ENCODE results near the gene ERCC8. TPM values are rescaled to one million over a fixed set of nuclear protein-coding genes. Genes with fewer than 3 reads are reported as not detected.

Gene ERCC8
- total RNA-seq, 1 experiment from 2014 or later = 14.4 TPM

DNA sequence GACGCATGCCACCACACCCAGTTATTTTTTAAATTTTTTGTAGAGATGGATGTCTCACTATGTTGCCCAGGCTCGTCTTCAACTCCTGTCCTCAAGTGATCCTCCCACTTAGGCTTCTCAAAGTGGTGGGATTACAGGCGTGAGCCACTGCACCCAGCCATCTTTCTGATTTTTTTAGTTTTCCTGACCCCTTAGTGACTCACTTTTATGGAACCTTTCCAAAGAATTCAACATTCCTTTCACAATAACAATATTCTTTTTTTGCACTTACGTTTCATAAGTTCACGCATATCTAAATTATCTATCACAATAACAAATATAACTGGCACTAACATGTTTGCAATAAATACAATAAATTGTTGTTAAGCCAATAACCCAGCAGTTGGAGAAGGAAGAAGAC, 109.3 kb downstream of the ERCC8 start:
- H3K4me1 ChIP-seq (ENCODE audit: control insufficient read depth, insufficient read depth, low read length) = no peaks in the 10 kb centered on the region
- no TSS peak for BruUV-seq (replicated peaks)
- H3K27me3 ChIP-seq (ENCODE audit: control insufficient read depth, insufficient read depth, low read length) = 0 out of 2 replicates have a peak, but pooled peaks cover under 1% of the 10 kb centered on the region
- ATAC-seq = no peak
- DNase-seq (ENCODE audit: low read depth, low spot score) = no peak
- H3K4me3 ChIP-seq (ENCODE audit: low read depth in 2 of 2, low read length in 2 of 2) = no peak overlapping the region
- in situ Hi-C loops (cut with HindIII; ENCODE audit: low pct_unique_long_range_greater_than_20kb, low sequenced_read_pairs) = no loop called here
- intact Hi-C loops (cut with micrococcal nuclease; ENCODE audit: unreplicated experiment) = no loop called here
- no peaks in the 10 kb centered on the region for H3K36me3 ChIP-seq (ENCODE audit: control insufficient read depth, insufficient read depth, low read length)
- no peak overlapping the region for H3K27ac ChIP-seq (ENCODE audit: low read length)
- ChIA-PET POLR2A (no interaction called here), CTCF (interaction anchor here (0.6 kb wide), 1 partner anchor 177 kb away, joined by 12 read pairs; no protein-coding TSS in a partner anchor)
- H3K9me3 ChIP-seq (ENCODE audit: control insufficient read depth, insufficient read depth, low read depth, low read length) = no peaks in the 10 kb centered on the region
- TF ChIP-seq SIN3A (IDR thresholded peaks at IDR 0.05; ENCODE audit: borderline replicate concordance, insufficient read depth, low read depth, low read length) (no peak), REST (IDR thresholded peaks at IDR 0.05; ENCODE audit: insufficient read depth in 1 of 2, low read depth in 2 of 2, low read length in 1 of 2) (no peak), POLR2AphosphoS5 (IDR thresholded peaks at IDR 0.05; ENCODE audit: low read depth, low read length) (no peak), CTCF (IDR thresholded peaks at IDR 0.05) (no peak), TCF7L2 (IDR thresholded peaks at IDR 0.05; ENCODE audit: low read depth, low read length) (no peak)

DNA sequence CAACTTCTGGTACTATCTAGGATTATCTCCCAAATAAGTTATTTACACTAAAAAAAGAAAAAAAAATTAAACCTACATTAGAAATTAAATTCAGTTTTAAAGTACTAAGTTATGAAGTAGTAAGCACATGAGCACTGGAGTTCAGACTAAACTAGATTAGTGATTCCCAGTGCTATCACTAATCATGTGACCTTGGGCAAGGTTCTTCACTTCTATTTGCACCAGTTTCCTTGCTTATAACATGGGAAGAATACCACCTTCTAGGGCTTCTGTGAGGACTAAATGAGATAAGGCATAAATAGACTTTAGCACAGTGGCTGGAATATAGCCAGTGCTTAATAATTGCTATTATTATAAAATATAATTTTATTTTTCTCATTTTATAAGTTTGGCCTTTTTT, 111.3 kb downstream of the ERCC8 start:
- POLR2A ChIA-PET = no interaction called here
- CTCF ChIA-PET = no interaction called here
- BruUV-seq (replicated peaks) = no TSS peak
- Histone ChIP-seq H3K27ac (ENCODE audit: low read length) (no peak overlapping the region), H3K9me3 (ENCODE audit: control insufficient read depth, insufficient read depth, low read depth, low read length) (no peaks in the 10 kb centered on the region), H3K4me3 (ENCODE audit: low read depth in 2 of 2, low read length in 2 of 2) (no peak overlapping the region), H3K27me3 (ENCODE audit: control insufficient read depth, insufficient read depth, low read length) (no peaks in the 10 kb centered on the region), H3K36me3 (ENCODE audit: control insufficient read depth, insufficient read depth, low read length) (no peaks in the 10 kb centered on the region), H3K4me1 (ENCODE audit: control insufficient read depth, insufficient read depth, low read length) (no peaks in the 10 kb centered on the region)
- TF ChIP-seq REST (IDR thresholded peaks at IDR 0.05; ENCODE audit: insufficient read depth in 1 of 2, low read depth in 2 of 2, low read length in 1 of 2) (no peak), POLR2AphosphoS5 (IDR thresholded peaks at IDR 0.05; ENCODE audit: low read depth, low read length) (no peak), SIN3A (IDR thresholded peaks at IDR 0.05; ENCODE audit: borderline replicate concordance, insufficient read depth, low read depth, low read length) (no peak), TCF7L2 (IDR thresholded peaks at IDR 0.05; ENCODE audit: low read depth, low read length) (no peak), CTCF (IDR thresholded peaks at IDR 0.05) (no peak)
- intact Hi-C loops (cut with micrococcal nuclease; ENCODE audit: unreplicated experiment) (no loop called here), in situ Hi-C loops (cut with HindIII; ENCODE audit: low pct_unique_long_range_greater_than_20kb, low sequenced_read_pairs) (no loop called here)
- no peak for DNase-seq (ENCODE audit: low read depth, low spot score)
- no peak for ATAC-seq

Data from Panc1 (cell line).